ENCODE results near the gene RAN.
A peak's percentile ranks its signal among the peaks of the same experiment; 100 is the strongest.
"Not testable (repeated sequence)": the region's sequence is repeated elsewhere in the genome, so short reads cannot be mapped to it uniquely, and the experiment has no call there.

The RAN gene

GRCh38 chr12:130849561-130850417, 22.1 kb upstream of the RAN start:
- DNase-seq (ENCODE audit: low read depth) = no peak

- no peak for DNase-seq (ENCODE audit: low read depth)
Measured at GRCh38 chr12:130850418-130851021, 21.3 kb upstream of the RAN start.

GRCh38 chr12:130856088-130856487, 15.8 kb upstream of the RAN start:
- no peak for DNase-seq (ENCODE audit: low read depth)

GRCh38 chr12:130858084-130858483, 13.8 kb upstream of the RAN start:
- DNase-seq (ENCODE audit: low read depth) = no peak

GRCh38 chr12:130859161-130859560, 12.7 kb upstream of the RAN start:
- no peak for DNase-seq (ENCODE audit: low read depth)

- DNase-seq (ENCODE audit: low read depth) = no peak
Measured at GRCh38 chr12:130860311-130860710, 11.6 kb upstream of the RAN start.

GRCh38 chr12:130862161-130862560, 9.7 kb upstream of the RAN start:
- no peak for DNase-seq (ENCODE audit: low read depth)

GRCh38 chr12:130862771-130863170, 9.1 kb upstream of the RAN start:
- not testable (repeated sequence) for DNase-seq (ENCODE audit: low read depth)

- no peak for DNase-seq (ENCODE audit: low read depth)
Measured at GRCh38 chr12:130863298-130863697, 8.6 kb upstream of the RAN start.

GRCh38 chr12:130868412-130868811, 3.5 kb upstream of the RAN start:
- DNase-seq (ENCODE audit: low read depth) = no peak

GRCh38 chr12:130870442-130871285, 1.2 kb upstream of the RAN start:
- peak; percentile 37 for DNase-seq (ENCODE audit: low read depth)

- DNase-seq (ENCODE audit: low read depth) = peak; percentile 24
Measured at GRCh38 chr12:130872179-130873096, 572 bp downstream of the RAN start.

- DNase-seq (ENCODE audit: low read depth) = no peak
Measured at GRCh38 chr12:130873106-130873795, 1.4 kb downstream of the RAN start.

GRCh38 chr12:130873825-130874224, 2.0 kb downstream of the RAN start:
- no peak for DNase-seq (ENCODE audit: low read depth)

- DNase-seq (ENCODE audit: low read depth) = no peak
Measured at GRCh38 chr12:130874696-130875095, 2.8 kb downstream of the RAN start.

GRCh38 chr12:130875193-130875592, 3.3 kb downstream of the RAN start:
- no peak for DNase-seq (ENCODE audit: low read depth)

GRCh38 chr12:130875708-130876107, 3.8 kb downstream of the RAN start:
- DNase-seq (ENCODE audit: low read depth) = not testable (repeated sequence)

GRCh38 chr12:130876297-130876696, 4.4 kb downstream of the RAN start:
- no peak for DNase-seq (ENCODE audit: low read depth)

GRCh38 chr12:130876758-130877157, 4.9 kb downstream of the RAN start:
- DNase-seq (ENCODE audit: low read depth) = no peak

GRCh38 chr12:130877333-130877732, 5.5 kb downstream of the RAN start:
- DNase-seq (ENCODE audit: low read depth) = no peak

All from activated T-cell treated with anti-CD3 and anti-CD28 coated beads for 1 hour (primary cell).